A673 (cell line): ENCODE data around the gene C1orf74.

Source experiments
- EZH2 ChIP-seq: fragments of 200-600 bp; sonication (generic); IDR thresholded peaks from 2 replicates; pipeline ENCODE4 v1.6.1; 2017; ENCODE audit warnings: borderline replicate concordance, low read depth, mild to moderate bottlenecking, mixed read lengths, antibody characterized with exemption, low read length; ENCODE audit not compliant: poor library complexity, severe bottlenecking
- TF ChIP-seq, protein P1 (sequence below): fragments of 300-800, 200-600 bp; sonication (generic); conservative IDR thresholded peaks from 2 replicates; pipeline ENCODE4 v1.5.1; 2017; ENCODE audit warnings: low read depth, mild to moderate bottlenecking, antibody characterized with exemption, low read length, moderate library complexity, mixed read lengths

DNA sequence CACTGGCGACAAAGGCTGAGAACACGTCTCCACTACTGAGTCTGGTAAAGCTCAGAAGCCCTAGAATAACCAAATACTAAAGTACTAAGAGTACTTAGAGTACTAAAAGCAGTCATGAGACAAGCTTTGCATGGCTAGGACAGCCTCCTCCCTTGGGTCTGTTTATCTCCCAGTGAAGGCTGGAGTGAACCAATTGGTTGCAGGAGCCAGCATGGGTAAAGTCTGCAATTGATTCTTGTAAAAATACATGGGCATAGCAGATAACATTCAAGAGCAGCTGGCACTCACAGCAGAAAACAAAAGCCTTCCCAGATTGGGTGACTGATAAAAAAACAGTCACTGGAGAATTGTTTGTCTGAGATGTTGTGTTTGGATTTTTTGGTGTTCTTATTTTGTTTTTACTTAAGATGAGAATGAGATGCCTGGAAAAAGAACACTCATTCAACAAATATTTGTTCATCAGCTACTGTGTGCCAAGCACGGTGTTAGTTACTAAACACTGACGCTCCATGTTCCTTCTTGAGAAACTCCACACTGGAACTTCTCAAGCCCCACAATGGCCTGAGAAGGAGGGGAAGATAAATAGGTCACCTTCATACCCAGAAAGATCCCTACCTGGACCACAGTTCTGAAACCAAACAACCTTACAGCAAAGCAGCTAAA lies 17.9 kb upstream of the C1orf74 start:
- TF ChIP-seq, protein P1, sequence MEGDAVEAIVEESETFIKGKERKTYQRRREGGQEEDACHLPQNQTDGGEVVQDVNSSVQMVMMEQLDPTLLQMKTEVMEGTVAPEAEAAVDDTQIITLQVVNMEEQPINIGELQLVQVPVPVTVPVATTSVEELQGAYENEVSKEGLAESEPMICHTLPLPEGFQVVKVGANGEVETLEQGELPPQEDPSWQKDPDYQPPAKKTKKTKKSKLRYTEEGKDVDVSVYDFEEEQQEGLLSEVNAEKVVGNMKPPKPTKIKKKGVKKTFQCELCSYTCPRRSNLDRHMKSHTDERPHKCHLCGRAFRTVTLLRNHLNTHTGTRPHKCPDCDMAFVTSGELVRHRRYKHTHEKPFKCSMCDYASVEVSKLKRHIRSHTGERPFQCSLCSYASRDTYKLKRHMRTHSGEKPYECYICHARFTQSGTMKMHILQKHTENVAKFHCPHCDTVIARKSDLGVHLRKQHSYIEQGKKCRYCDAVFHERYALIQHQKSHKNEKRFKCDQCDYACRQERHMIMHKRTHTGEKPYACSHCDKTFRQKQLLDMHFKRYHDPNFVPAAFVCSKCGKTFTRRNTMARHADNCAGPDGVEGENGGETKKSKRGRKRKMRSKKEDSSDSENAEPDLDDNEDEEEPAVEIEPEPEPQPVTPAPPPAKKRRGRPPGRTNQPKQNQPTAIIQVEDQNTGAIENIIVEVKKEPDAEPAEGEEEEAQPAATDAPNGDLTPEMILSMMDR = no peak
- no peak for TF ChIP-seq EZH2
